RWPE2 (cell line): ENCODE data around the gene LTA4H.

Source experiments
- ATAC-seq: fragments of 200-7000 bp; cut with Tn5 transposase; 3 replicates; pipeline ENCODE4 v1.9.1; 2021; ENCODE audit warnings: low read depth
- DNase-seq: peaks from one replicate; pipeline ENCODE4 v3.0.0-alpha.2; 2020; ENCODE audit warnings: low spot score
- H3K27ac ChIP-seq: fragments of 450-650 bp; 2 replicates; pipeline ENCODE4 v1.5.1; 2017; ENCODE audit warnings: mild to moderate bottlenecking; ENCODE audit not compliant: poor library complexity, severe bottlenecking
- H3K27me3 ChIP-seq: fragments of 250-450 bp; sonication (Bioruptor Pico); 2 replicates; pipeline ENCODE4 v1.5.1; 2021; ENCODE audit warnings: mild to moderate bottlenecking, moderate library complexity; ENCODE audit not compliant: insufficient read depth, poor library complexity, severe bottlenecking
- H3K36me3 ChIP-seq: fragments of 250-450 bp; sonication (Bioruptor Pico); 2 replicates; pipeline ENCODE4 v1.5.1; 2020; ENCODE audit warnings: low read depth, mild to moderate bottlenecking, moderate library complexity
- H3K4me1 ChIP-seq: fragments of 250-450 bp; sonication (Bioruptor Pico); 2 replicates; pipeline ENCODE4 v1.5.1; 2021; ENCODE audit warnings: mild to moderate bottlenecking, moderate library complexity; ENCODE audit not compliant: insufficient read depth, poor library complexity, severe bottlenecking
- H3K4me3 ChIP-seq: fragments of 250-450 bp; sonication (Bioruptor Pico); 2 replicates; pipeline ENCODE4 v1.5.1; 2021; ENCODE audit warnings: mild to moderate bottlenecking, moderate library complexity; ENCODE audit not compliant: severe bottlenecking
- H3K9me3 ChIP-seq: fragments of 250-450 bp; sonication (Bioruptor Pico); 2 replicates; pipeline ENCODE4 v1.5.1; 2021; ENCODE audit warnings: mild to moderate bottlenecking, moderate library complexity; ENCODE audit not compliant: severe bottlenecking
- TF ChIP-seq, protein P1 (sequence below): fragments of 450-650 bp; IDR thresholded peaks from one replicate; pipeline ENCODE4 v1.5.1; 2017; ENCODE audit warnings: mild to moderate bottlenecking, moderate library complexity; ENCODE audit not compliant: poor library complexity, severe bottlenecking

Gene LTA4H

DNA sequence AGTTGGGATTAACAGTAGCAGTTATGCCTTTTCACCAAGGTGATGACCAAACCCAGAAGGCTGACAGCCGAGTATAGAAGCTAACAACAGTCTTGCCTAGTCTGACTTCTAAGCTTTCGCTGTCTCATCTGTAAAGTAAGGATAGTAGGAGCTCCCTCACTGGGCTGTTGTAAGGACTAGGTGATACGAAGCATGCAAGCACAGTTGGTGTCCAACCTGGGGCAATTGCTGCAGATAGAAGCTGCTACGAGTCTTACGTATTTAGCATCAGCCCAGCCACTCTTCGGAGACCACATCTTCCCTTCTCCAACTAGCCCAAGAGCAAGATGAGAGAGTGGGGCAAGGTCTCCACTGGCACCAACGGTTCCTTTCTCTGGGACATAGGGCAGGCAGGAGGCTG is 45.3 kb downstream of the LTA4H start:
- H3K4me3 ChIP-seq, result no peak overlapping the region
- TF ChIP-seq, protein P1, sequence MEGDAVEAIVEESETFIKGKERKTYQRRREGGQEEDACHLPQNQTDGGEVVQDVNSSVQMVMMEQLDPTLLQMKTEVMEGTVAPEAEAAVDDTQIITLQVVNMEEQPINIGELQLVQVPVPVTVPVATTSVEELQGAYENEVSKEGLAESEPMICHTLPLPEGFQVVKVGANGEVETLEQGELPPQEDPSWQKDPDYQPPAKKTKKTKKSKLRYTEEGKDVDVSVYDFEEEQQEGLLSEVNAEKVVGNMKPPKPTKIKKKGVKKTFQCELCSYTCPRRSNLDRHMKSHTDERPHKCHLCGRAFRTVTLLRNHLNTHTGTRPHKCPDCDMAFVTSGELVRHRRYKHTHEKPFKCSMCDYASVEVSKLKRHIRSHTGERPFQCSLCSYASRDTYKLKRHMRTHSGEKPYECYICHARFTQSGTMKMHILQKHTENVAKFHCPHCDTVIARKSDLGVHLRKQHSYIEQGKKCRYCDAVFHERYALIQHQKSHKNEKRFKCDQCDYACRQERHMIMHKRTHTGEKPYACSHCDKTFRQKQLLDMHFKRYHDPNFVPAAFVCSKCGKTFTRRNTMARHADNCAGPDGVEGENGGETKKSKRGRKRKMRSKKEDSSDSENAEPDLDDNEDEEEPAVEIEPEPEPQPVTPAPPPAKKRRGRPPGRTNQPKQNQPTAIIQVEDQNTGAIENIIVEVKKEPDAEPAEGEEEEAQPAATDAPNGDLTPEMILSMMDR, result no peak

DNA sequence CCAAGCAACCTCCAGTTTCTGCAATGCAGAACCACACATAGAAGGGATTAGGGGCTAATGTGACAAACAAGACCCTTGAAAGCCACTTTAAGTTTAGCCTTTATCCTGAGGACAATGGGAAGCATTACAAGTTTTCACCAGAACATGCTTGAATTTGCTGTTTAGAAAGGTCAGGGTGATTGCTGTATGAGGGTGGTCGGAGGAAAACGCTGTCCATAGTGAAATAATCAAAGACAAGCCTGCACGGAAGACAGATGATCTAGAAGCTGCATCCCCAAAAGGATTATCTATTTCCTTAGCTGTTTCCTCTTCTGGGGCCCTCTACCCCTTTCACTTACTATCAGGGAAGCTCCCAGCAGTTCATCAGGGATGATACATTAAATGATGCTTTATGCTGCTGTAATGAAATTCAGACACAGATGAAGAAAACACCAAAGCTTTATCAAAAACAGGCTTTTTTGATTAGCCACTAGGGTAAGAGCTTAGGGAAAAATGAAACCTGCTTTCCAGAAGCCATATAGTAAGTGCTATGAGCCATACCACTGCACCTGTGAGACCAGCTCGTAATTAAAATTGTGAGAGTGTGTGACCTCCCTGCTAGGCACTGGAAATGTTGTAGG is 45.8 kb downstream of the LTA4H start:
- Histone ChIP-seq H3K27ac (no peak overlapping the region), H3K9me3 (no peaks in the 10 kb centered on the region), H3K27me3 (no peaks in the 10 kb centered on the region), H3K4me3 (no peak overlapping the region), H3K4me1 (no peaks in the 10 kb centered on the region), H3K36me3 (no peaks in the 10 kb centered on the region)
- TF ChIP-seq, protein P1, result no peak
- ATAC-seq, result no peak
- DNase-seq, result no peak

More for the DNA sequence above, 45.3 kb downstream of the LTA4H start:
- H3K27ac ChIP-seq, result no peak overlapping the region
- H3K9me3 ChIP-seq, result no peaks in the 10 kb centered on the region
- ATAC-seq (no peak; the same call in 2 of the 3 replicates), DNase-seq (no peak)
- no peaks in the 10 kb centered on the region for H3K4me1 ChIP-seq
- H3K27me3 ChIP-seq, result no peaks in the 10 kb centered on the region
- no peaks in the 10 kb centered on the region for H3K36me3 ChIP-seq

DNA sequence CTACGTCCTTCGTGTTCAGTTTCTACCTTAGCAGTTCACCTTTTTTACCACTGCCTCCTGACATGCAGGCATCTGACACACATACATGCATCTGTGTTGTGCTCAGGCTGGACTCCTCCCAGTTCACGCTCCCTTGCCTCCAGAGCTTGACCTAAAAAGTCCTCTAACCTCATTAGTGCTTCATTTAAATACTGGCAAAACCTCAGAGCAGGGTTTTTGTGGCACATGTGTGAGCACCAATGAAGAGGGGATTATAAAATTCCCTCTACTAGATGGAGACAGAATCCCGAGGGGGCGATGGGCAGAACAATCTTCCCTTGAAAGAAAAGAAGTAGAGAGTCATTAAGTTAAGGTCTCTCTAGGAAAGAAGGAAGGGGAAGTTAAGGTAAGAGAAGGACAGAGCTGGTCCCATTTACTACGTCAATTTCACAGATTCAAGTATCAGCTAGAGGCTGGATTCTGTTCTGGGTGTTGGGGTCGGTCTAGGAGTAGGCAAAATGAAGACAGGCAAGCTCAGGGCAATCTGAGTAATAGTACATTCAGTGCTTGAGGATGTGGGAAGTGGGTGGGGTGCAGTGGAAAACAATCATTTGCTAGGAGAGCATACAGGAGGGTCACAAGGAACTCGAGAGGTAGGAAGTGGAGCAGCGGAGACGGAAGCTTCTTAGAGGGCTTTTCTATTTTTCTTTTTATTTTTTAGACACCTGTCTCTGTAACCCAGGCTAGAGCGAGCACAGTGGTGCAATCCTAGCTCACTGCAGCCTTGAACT is 46.7 kb downstream of the LTA4H start:
- no peak for DNase-seq
- TF ChIP-seq, protein P1, result no peak
- H3K27me3 ChIP-seq, result no peaks in the 10 kb centered on the region

DNA sequence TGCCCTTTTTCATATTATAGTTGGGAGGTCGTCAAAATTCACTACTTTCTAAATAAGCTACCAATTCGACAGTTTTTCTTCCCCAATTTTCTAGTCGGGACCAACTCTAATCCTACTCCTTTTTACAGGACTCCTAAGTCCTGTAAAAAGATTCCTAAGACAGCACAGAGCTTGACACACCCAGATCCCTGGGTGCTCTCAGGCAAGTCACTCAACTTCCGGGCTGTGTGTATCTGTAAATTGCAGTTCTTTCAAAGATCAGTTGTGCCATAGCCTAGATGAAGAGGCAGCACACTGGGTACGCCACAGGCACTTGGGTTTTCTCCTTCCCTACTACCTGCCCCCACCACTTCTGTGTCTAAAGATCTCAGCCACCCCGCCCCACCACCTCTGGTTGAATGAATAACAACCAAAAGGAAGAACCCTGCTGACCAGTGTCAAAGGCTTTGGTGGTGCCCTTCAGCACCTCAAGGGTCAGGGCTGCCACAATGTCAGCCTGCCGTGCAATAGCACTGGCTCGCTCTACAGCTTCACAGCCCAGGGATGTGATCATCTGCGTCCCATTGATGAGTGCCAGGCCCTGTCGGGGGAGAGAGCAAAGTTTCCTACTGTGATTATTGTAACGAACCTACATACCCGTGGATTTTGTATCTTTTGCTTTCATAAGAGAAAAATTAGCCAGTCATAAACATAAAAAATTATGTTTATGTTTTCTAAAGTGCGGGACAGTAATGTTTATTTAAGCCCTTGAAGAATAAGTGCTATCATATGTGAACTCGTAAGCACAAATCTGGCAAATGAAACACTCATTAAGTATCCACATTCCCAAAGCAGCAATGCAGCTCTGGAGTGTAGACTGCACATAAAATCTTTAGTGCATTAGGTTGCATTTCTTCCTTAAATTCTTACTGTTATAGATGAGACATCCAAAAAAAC is 48.5 kb downstream of the LTA4H start:
- H3K27ac ChIP-seq, result no peak overlapping the region
- H3K27me3 ChIP-seq, result no peaks in the 10 kb centered on the region
- TF ChIP-seq, protein P1, result no peak

More for the DNA sequence above, 46.7 kb downstream of the LTA4H start:
- no peak for ATAC-seq
- Histone ChIP-seq H3K4me3 (no peak overlapping the region), H3K4me1 (no peaks in the 10 kb centered on the region), H3K27ac (no peak overlapping the region), H3K9me3 (no peaks in the 10 kb centered on the region), H3K36me3 (no peaks in the 10 kb centered on the region)

More for the DNA sequence above, 48.5 kb downstream of the LTA4H start:
- DNase-seq (no peak), ATAC-seq (no peak)
- H3K4me1 ChIP-seq, result no peaks in the 10 kb centered on the region
- H3K36me3 ChIP-seq, result no peaks in the 10 kb centered on the region
- no peaks in the 10 kb centered on the region for H3K9me3 ChIP-seq
- no peak overlapping the region for H3K4me3 ChIP-seq
